ENCODE results near the gene PTAR1.
"Not testable (repeated sequence)": the region's sequence is repeated elsewhere in the genome, so short reads cannot be mapped to it uniquely, and the experiment has no call there.

PTAR1 gene

GRCh38 chr9:69759421-69760277 is at the start of gene PTAR1:
Gene PTAR1, minus strand, starts transcription at chr9:69760011. Its CDS starts 73 bp downstream, at chr9:69759938.
- peak in 55 of 56 donors; percentile 38 to 92 (median 77) for DNase-seq

- peak in 1 of 56 donors; percentile 4 for DNase-seq
Observed at GRCh38 chr9:69809304-69809863, 49.6 kb upstream of the PTAR1 start.

- DNase-seq: no peak
Observed at GRCh38 chr9:69806627-69807026, 46.8 kb upstream of the PTAR1 start.

GRCh38 chr9:69805962-69806515 is 46.2 kb upstream of the PTAR1 start:
- DNase-seq: peak in 5 of 56 donors; percentile 2 to 18 (median 5)

- no peak for DNase-seq
Observed at GRCh38 chr9:69801989-69802388, 42.2 kb upstream of the PTAR1 start.

- not testable (repeated sequence) for DNase-seq
Observed at GRCh38 chr9:69800027-69800426, 40.2 kb upstream of the PTAR1 start.

GRCh38 chr9:69799521-69799920 is 39.7 kb upstream of the PTAR1 start:
- not testable (repeated sequence) for DNase-seq

- no peak for DNase-seq
Observed at GRCh38 chr9:69798744-69799143, 38.9 kb upstream of the PTAR1 start.

GRCh38 chr9:69797675-69798074 is 37.9 kb upstream of the PTAR1 start:
- no peak for DNase-seq

- no peak for DNase-seq
Observed at GRCh38 chr9:69794356-69794755, 34.5 kb upstream of the PTAR1 start.

GRCh38 chr9:69785757-69786156 is 25.9 kb upstream of the PTAR1 start:
- DNase-seq: no peak

- no peak for DNase-seq
Observed at GRCh38 chr9:69773258-69773657, 13.4 kb upstream of the PTAR1 start.

- DNase-seq: no peak
Observed at GRCh38 chr9:69771775-69772418, 12.1 kb upstream of the PTAR1 start.

GRCh38 chr9:69768716-69769115 is 8.9 kb upstream of the PTAR1 start:
- no peak for DNase-seq

GRCh38 chr9:69768101-69768500 is 8.3 kb upstream of the PTAR1 start:
- no peak for DNase-seq

GRCh38 chr9:69763862-69764261 is 4.1 kb upstream of the PTAR1 start:
- not testable (repeated sequence) for DNase-seq

GRCh38 chr9:69762527-69762926 is 2.7 kb upstream of the PTAR1 start:
- DNase-seq: no peak

GRCh38 chr9:69760278-69760610 is 433 bp upstream of the PTAR1 start:
- peak in 3 of 56 donors; percentile 31 to 77 (median 62) for DNase-seq

GRCh38 chr9:69759021-69759420 is 790 bp downstream of the PTAR1 start:
- DNase-seq: peak in 2 of 56 donors; percentile 31

- DNase-seq: peak in 2 of 56 donors; percentile 2 to 10
Observed at GRCh38 chr9:69757996-69758675, 1.7 kb downstream of the PTAR1 start.

- no peak for DNase-seq
Observed at GRCh38 chr9:69755205-69755604, 4.6 kb downstream of the PTAR1 start.

- DNase-seq: no peak
Observed at GRCh38 chr9:69753830-69754229, 6.0 kb downstream of the PTAR1 start.

Data from amygdala (tissue), 56 donors.